KMS-11 (cell line): ENCODE data around the gene MKRN1.
"Not testable (repeated sequence)": the region's sequence is repeated elsewhere in the genome, so short reads cannot be mapped to it uniquely, and the experiment has no call there.

ENCODE experiments used
- H2AFZ ChIP-seq: fragments of 200-600 bp; sonication (generic); 2 replicates; pipeline ENCODE4 v1.6.1; 2016; ENCODE audit warnings: antibody characterized with exemption, mixed run types, low read depth
- H3K27ac ChIP-seq: fragments of 200-600 bp; sonication (generic); 2 replicates; pipeline ENCODE4 v1.6.1; 2016; ENCODE audit warnings: mild to moderate bottlenecking, mixed run types
- H3K27me3 ChIP-seq: fragments of 200-600 bp; sonication (generic); 2 replicates; pipeline ENCODE4 v1.6.1; 2017; ENCODE audit warnings: mild to moderate bottlenecking, low read depth, mixed run types, moderate library complexity; ENCODE audit not compliant: insufficient read depth
- H3K36me3 ChIP-seq: fragments of 200-600 bp; sonication (generic); 2 replicates; pipeline ENCODE4 v1.6.1; 2017; ENCODE audit warnings: mild to moderate bottlenecking, mixed run types; ENCODE audit not compliant: insufficient read depth
- H3K4me1 ChIP-seq: fragments of 200-600 bp; sonication (generic); 2 replicates; pipeline ENCODE4 v1.6.1; 2016; ENCODE audit warnings: mild to moderate bottlenecking, low read depth, mixed run types; ENCODE audit not compliant: poor library complexity, severe bottlenecking
- H3K4me2 ChIP-seq: fragments of 200-600 bp; sonication (generic); 2 replicates; pipeline ENCODE4 v1.7.0; 2016; ENCODE audit warnings: mild to moderate bottlenecking, mixed run types
- H3K4me3 ChIP-seq: fragments of 200-600 bp; sonication (generic); IDR thresholded peaks from 2 replicates; pipeline ENCODE4 v1.6.1; 2017; ENCODE audit warnings: low read depth, low read length, mixed read lengths; ENCODE audit not compliant: insufficient read depth
- H3K79me2 ChIP-seq: fragments of 200-600 bp; sonication (generic); 2 replicates; pipeline ENCODE4 v1.6.1; 2016; ENCODE audit warnings: low read depth, mixed run types; ENCODE audit not compliant: insufficient read depth
- H3K9ac ChIP-seq: fragments of 200-600 bp; sonication (generic); 2 replicates; pipeline ENCODE4 v1.6.1; 2016; ENCODE audit warnings: mild to moderate bottlenecking, mixed run types
- H4K20me1 ChIP-seq: fragments of 200-600 bp; sonication (generic); 2 replicates; pipeline ENCODE4 v1.6.1; 2016; ENCODE audit warnings: mild to moderate bottlenecking, mixed run types; ENCODE audit not compliant: insufficient read depth
- CTCF ChIP-seq: fragments of 200-600 bp; sonication (generic); conservative IDR thresholded peaks from 2 replicates; pipeline ENCODE4 v1.6.1; 2017; ENCODE audit warnings: low read depth, mild to moderate bottlenecking, antibody characterized with exemption, low read length, moderate library complexity, mixed read lengths

Gene MKRN1

GRCh38 chr7:140512317-140513000 lies 33.2 kb upstream of the MKRN1 start:
- H3K27me3 ChIP-seq, result no peaks in the 10 kb centered on the region
- H4K20me1 ChIP-seq, result no peaks in the 10 kb centered on the region
- peak overlapping the region; percentile 53 for H2AFZ ChIP-seq
- no peaks in the 10 kb centered on the region for H3K79me2 ChIP-seq
- peaks cover 9% of the 10 kb centered on the region for H3K4me1 ChIP-seq
- H3K27ac ChIP-seq, result peak overlapping the region; percentile 14; the same call in 1 of the 2 replicates
- H3K36me3 ChIP-seq, result no peaks in the 10 kb centered on the region
- H3K4me2 ChIP-seq, result peak overlapping the region; percentile 38; the same call in 1 of the 2 replicates
- H3K9ac ChIP-seq, result no peak overlapping the region; the same call in 1 of the 2 replicates
- H3K4me3 ChIP-seq, result no peak overlapping the region
- no peak for TF ChIP-seq CTCF

- peaks cover 19% of the 10 kb centered on the region for H3K4me1 ChIP-seq
- no peak overlapping the region for H3K4me2 ChIP-seq
- H2AFZ ChIP-seq, result no peak overlapping the region
- no peak overlapping the region for H3K9ac ChIP-seq
- no peaks in the 10 kb centered on the region for H3K36me3 ChIP-seq
- no peak for TF ChIP-seq CTCF
- no peaks in the 10 kb centered on the region for H3K79me2 ChIP-seq
- H3K27me3 ChIP-seq, result no peaks in the 10 kb centered on the region
- no peak overlapping the region for H3K27ac ChIP-seq
- H4K20me1 ChIP-seq, result no peaks in the 10 kb centered on the region
- no peak overlapping the region for H3K4me3 ChIP-seq
These were observed 30.5 kb upstream of the MKRN1 start for GRCh38 chr7:140509789-140510188.

- H2AFZ ChIP-seq, H3K9ac ChIP-seq, H3K4me3 ChIP-seq, H3K27me3 ChIP-seq, H3K4me2 ChIP-seq, H3K79me2 ChIP-seq, H3K27ac ChIP-seq, H3K36me3 ChIP-seq, H4K20me1 ChIP-seq: not testable (repeated sequence)
- H3K4me1 ChIP-seq, result peaks cover 15% of the 10 kb centered on the region
These were observed 28.3 kb upstream of the MKRN1 start for GRCh38 chr7:140507556-140507955.

GRCh38 chr7:140506788-140507464 lies 27.6 kb upstream of the MKRN1 start:
- H3K4me1 ChIP-seq, result peaks cover 10% of the 10 kb centered on the region
- H3K9ac ChIP-seq, result no peak overlapping the region
- H4K20me1 ChIP-seq, result no peaks in the 10 kb centered on the region
- no peaks in the 10 kb centered on the region for H3K36me3 ChIP-seq
- H3K27me3 ChIP-seq, result no peaks in the 10 kb centered on the region
- no peak overlapping the region; the same call in 1 of the 2 replicates for H3K4me2 ChIP-seq
- H3K4me3 ChIP-seq, result no peak overlapping the region
- no peaks in the 10 kb centered on the region for H3K79me2 ChIP-seq
- H2AFZ ChIP-seq, result no peak overlapping the region
- no peak for TF ChIP-seq CTCF
- no peak overlapping the region for H3K27ac ChIP-seq

- Histone ChIP-seq H3K4me1 (peaks cover 5% of the 10 kb centered on the region), H3K79me2 (no peaks in the 10 kb centered on the region), H3K4me3 (no peak overlapping the region), H3K9ac (no peak overlapping the region), H2AFZ (no peak overlapping the region), H3K36me3 (no peaks in the 10 kb centered on the region), H3K27me3 (no peaks in the 10 kb centered on the region), H4K20me1 (no peaks in the 10 kb centered on the region), H3K27ac (no peak overlapping the region), H3K4me2 (no peak overlapping the region)
- TF ChIP-seq CTCF, result no peak
These were observed 22.7 kb upstream of the MKRN1 start for GRCh38 chr7:140501966-140502365.

GRCh38 chr7:140497807-140498206 lies 18.5 kb upstream of the MKRN1 start:
- not testable (repeated sequence) for H3K4me2 ChIP-seq, H2AFZ ChIP-seq, H3K27ac ChIP-seq, H3K36me3 ChIP-seq, H3K9ac ChIP-seq, H3K4me3 ChIP-seq, H3K79me2 ChIP-seq, H4K20me1 ChIP-seq, H3K27me3 ChIP-seq, H3K4me1 ChIP-seq
